NCI-H82 treated with DMSO at 0.1 percent for 48 hours (cell line): Measurements from ENCODE around the gene MYADM.

Experiments
- DNase-seq: peaks from one replicate; lab custom pipeline; 2025; ENCODE audit not compliant: unreplicated experiment; lab: John Stamatoyannopoulos, UW

The MYADM gene

GRCh38 chr19:53910170-53910518 is 42.5 kb downstream of the MYADM start:
- DNase-seq, result no peak

DNA sequence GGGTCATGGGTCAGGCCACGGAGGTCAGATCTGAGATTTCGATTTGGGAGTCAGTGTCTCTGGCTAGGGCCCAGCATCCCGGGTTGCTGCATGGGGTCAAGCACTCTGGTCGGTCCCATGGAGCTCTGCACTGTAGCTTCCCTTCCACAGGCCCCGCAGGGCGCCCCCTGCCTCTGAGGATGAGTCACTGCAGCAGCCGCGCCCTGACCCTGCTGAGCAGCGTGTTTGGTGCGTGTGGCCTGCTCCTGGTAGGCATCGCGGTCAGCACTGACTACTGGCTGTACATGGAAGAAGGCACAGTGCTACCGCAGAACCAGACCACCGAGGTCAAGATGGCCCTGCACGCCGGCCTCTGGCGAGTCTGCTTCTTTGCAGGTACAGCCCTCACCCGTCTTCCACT is 45.0 kb downstream of the MYADM start:
- DNase-seq, result no peak

DNA sequence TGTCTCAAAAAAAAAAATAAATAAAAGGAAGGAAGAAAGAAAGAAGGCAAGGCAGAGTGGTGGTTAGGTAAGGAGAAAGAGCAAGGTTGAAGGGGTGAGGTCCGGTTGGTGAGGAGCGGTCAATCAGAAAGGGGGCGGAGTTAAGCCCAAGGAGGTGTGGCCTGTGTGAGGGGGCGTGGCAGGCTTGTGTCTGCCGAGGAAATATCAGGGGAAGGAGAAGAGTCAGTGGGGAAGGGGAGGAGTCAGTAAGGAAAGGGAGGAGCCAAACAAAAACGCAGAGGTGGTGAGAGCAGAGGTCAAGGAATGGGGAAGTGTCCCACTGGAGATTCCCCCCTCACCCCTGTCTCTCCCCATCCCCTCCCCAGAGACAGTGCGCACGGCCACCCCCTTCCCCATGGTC is 47.3 kb downstream of the MYADM start:
- no peak for DNase-seq

- DNase-seq, result no peak
Observed at GRCh38 chr19:53916004-53916403, 48.3 kb downstream of the MYADM start.

DNA sequence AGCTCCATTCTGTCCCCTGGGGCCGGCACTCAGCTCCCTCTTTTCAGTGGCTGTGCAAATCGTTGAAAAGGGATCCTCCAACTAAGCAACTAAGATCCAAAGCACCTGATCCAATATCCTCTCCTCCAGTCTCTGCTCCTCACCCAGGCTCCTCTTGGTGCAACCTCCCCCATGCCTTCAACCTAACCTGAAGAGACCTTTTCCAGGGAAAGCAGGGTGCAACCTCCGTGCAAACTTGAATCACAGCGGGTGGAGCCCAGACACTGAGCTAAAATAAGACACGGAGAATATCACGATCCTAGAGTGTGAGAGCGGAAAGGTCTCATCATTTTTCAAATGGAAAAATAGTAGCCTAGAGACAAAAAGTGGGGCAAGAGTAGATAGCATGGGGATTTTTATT is 49.7 kb downstream of the MYADM start:
- no peak for DNase-seq
